ENCODE results near the gene GRB2.

The GRB2 gene

DNA sequence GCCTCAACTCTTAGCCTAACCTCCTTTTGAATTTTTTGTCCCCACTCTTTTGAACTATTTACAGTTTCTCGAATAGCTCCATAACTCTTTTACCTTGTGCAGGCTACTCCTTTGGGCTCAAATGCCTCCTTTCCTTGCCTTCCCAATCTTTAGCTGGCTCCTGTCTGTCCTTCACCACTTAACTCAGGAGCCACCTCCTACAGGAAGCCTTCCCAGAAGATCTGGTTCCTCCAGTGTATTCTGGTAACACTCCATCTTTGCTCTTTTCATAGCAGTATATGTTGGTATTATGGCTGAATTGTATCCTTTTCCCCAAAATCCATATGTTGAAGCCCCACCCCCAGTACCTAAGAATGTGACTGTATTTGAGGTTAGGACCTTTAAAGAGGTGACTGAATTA is 9.0 kb upstream of the GRB2 start:
- Histone ChIP-seq H3K27ac (ENCODE audit: low read depth, low read length) (no peak overlapping the region), H3K27me3 (ENCODE audit: control insufficient read depth in 5 of 5, insufficient read depth in 4 of 5, low read length in 5 of 5) (peaks cover 0 to 2% (median 0%) of the 10 kb centered on the region in 5 donors), H3K36me3 (ENCODE audit: control insufficient read depth in 5 of 5, insufficient read depth in 5 of 5, low read length in 5 of 5) (no peaks in the 10 kb centered on the region), H3K9me3 (ENCODE audit: control insufficient read depth in 5 of 5, low read length in 5 of 5) (no peaks in the 10 kb centered on the region), H3K4me3 (ENCODE audit: low read depth in 1 of 5, low read length in 5 of 5) (no peak overlapping the region), H3K4me1 (ENCODE audit: control insufficient read depth in 5 of 5, insufficient read depth in 5 of 5, low read length in 5 of 5) (peaks cover 0 to 9% (median 3%) of the 10 kb centered on the region in 5 donors), H3K9ac (ENCODE audit: low read length in 5 of 5) (no peak overlapping the region)

DNA sequence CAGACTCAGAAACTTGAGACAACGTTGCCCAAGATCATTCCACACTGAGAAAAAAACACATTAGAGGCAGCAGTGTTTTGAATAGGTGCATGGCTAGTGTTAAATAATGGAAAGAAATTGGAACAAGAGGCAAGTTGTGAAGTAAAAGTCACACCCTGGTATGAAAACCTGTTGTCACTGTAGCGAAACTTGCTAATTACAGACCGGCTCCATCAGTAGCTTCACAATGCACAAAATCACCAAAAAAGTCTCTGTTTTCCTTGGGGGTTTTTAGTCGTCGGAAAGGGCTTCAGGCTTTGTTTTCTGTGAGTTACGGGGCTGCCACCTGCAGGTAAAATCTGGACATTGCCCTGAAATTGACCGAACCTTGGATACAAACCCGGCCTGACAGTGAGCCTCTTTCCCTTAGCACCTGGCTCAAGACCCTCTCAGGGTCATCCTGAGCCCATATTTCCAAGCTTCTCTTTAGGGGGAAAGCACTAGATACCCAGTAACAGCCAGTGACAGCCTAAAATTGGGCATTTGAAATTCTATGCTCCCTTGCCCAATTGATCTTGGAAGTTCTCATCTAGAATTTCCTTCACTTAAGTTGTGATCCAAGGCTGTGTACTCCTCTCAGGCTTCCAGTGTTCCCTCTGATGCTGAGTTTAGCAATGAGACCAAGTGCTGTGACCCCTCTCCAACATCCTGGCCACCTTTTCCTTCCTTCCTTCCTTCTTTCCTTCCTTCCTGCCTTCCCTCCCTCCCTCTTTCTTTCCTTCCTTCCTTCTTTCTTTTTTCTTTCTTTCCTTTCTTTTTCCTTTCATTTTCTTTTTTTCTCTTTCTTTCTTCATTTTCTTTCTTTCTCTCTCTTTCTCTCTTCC is 7.2 kb upstream of the GRB2 start:
- Histone ChIP-seq H3K4me3 (ENCODE audit: low read depth in 1 of 5, low read length in 5 of 5) (peak overlapping the region in 3 of 5 donors; percentile 17 to 50 (median 18)), H3K4me1 (ENCODE audit: control insufficient read depth in 5 of 5, insufficient read depth in 5 of 5, low read length in 5 of 5) (peaks cover 0 to 9% (median 3%) of the 10 kb centered on the region in 5 donors), H3K9me3 (ENCODE audit: control insufficient read depth in 5 of 5, low read length in 5 of 5) (no peaks in the 10 kb centered on the region), H3K9ac (ENCODE audit: low read length in 5 of 5) (no peak overlapping the region), H3K27me3 (ENCODE audit: control insufficient read depth in 5 of 5, insufficient read depth in 4 of 5, low read length in 5 of 5) (peaks cover 0 to 2% (median 0%) of the 10 kb centered on the region in 5 donors), H3K27ac (ENCODE audit: low read depth, low read length) (no peak overlapping the region), H3K36me3 (ENCODE audit: control insufficient read depth in 5 of 5, insufficient read depth in 5 of 5, low read length in 5 of 5) (no peaks in the 10 kb centered on the region)

DNA sequence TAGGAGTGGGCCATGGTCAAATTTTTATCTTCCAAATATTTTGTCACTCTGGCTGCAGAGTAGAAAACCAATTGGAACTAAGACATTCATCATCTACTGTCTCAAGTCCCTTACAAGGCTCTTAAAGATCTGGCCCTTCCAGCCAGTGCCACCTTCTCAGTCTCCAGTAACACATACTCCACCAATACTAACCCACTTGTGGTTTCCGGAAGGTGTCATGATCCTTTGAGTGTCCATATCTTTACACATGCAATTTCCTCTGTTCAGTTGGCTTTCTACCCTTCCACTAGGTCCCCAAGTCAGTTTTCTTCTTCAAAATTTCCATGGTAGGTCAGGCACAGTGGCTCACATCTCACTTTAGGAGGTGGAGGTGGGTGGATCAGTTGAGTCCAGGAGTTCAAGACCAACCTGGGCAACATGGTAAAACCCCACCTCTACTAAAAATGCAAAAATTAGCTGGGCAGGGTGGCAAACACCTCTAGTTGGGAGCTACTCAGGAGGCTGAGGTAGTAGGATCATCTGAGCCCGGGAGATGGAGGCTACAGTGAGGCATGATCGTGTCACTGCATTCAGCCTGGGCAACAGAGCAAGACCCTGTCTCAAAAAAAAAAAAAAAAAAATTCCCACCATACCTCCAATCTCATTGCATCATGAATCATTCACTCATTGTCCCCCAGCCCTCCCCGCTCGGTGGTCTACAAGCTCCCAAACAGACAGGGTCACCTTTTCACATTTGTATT is 6.0 kb upstream of the GRB2 start:
- Histone ChIP-seq H3K27ac (ENCODE audit: low read depth, low read length) (no peak overlapping the region), H3K9me3 (ENCODE audit: control insufficient read depth in 5 of 5, low read length in 5 of 5) (no peaks in the 10 kb centered on the region), H3K4me3 (ENCODE audit: low read depth in 1 of 5, low read length in 5 of 5) (no peak overlapping the region), H3K4me1 (ENCODE audit: control insufficient read depth in 5 of 5, insufficient read depth in 5 of 5, low read length in 5 of 5) (peaks cover under 1 to 12% (median 6%) of the 10 kb centered on the region in 5 donors), H3K9ac (ENCODE audit: low read length in 5 of 5) (no peak overlapping the region), H3K27me3 (ENCODE audit: control insufficient read depth in 5 of 5, insufficient read depth in 4 of 5, low read length in 5 of 5) (peaks cover 0 to 2% (median 0%) of the 10 kb centered on the region in 5 donors), H3K36me3 (ENCODE audit: control insufficient read depth in 5 of 5, insufficient read depth in 5 of 5, low read length in 5 of 5) (no peaks in the 10 kb centered on the region)

DNA sequence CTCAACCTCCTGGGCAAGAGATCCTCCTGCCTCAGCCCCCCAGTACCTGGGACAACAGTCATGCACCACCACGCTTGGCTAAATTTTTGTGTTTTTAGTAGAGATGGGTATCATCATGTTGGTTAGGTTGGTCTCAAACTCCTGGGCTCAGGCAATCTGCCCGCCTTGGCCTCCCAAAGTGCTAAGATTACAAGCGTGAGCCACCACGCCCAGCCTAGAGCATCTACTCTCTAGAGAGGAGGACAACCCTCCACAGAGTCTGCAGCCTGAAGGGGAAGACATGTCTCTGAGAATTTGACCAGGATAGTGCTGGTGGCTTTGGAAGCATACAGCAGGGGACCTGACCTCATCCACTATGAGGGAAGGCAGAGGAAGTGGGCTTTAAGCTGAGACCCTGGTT is 4.7 kb upstream of the GRB2 start:
- Histone ChIP-seq H3K9ac (ENCODE audit: low read length in 5 of 5) (no peak overlapping the region), H3K27ac (ENCODE audit: low read depth, low read length) (no peak overlapping the region), H3K9me3 (ENCODE audit: control insufficient read depth in 5 of 5, low read length in 5 of 5) (no peaks in the 10 kb centered on the region), H3K36me3 (ENCODE audit: control insufficient read depth in 5 of 5, insufficient read depth in 5 of 5, low read length in 5 of 5) (no peaks in the 10 kb centered on the region), H3K4me1 (ENCODE audit: control insufficient read depth in 5 of 5, insufficient read depth in 5 of 5, low read length in 5 of 5) (peaks cover 4 to 19% (median 11%) of the 10 kb centered on the region in 5 donors), H3K27me3 (ENCODE audit: control insufficient read depth in 5 of 5, insufficient read depth in 4 of 5, low read length in 5 of 5) (no peaks in the 10 kb centered on the region), H3K4me3 (ENCODE audit: low read depth in 1 of 5, low read length in 5 of 5) (no peak overlapping the region)

DNA sequence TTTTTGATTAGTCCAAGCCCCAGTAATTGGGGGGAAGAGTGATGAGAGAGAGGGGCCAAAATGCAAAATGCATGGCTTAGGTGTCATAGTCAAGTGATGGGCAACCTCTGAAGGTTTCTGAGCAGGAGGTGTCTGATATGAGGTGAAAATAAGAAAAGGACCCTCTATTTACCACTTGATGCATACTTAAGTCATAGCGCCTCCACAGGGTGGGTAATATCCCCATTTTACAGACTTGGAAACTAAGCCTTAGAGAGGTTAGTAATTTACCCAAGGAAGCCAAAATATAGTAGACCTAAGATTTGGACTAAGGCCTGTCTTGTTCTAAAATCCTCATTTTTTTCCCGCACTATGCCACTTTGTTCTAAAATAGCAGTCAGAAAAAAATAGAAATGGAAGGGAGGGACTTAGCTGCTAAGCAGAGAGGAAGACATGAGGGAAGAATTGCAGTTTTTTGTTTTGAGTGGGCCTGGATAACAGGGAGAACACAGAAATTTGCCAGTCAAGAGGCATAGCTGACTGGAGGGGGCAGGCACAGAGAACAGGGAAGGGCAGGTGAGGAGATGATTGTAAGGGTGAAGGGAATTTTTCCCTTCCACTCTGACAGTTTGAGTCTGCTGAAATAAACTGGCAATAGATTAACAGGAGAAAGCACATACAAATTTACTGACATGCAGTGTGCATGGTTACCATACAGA is 2.3 kb upstream of the GRB2 start:
- Histone ChIP-seq H3K36me3 (ENCODE audit: control insufficient read depth in 5 of 5, insufficient read depth in 5 of 5, low read length in 5 of 5) (no peaks in the 10 kb centered on the region), H3K4me3 (ENCODE audit: low read depth in 1 of 5, low read length in 5 of 5) (no peak overlapping the region), H3K27ac (ENCODE audit: low read depth, low read length) (no peak overlapping the region), H3K4me1 (ENCODE audit: control insufficient read depth in 5 of 5, insufficient read depth in 5 of 5, low read length in 5 of 5) (peaks cover 4 to 36% (median 21%) of the 10 kb centered on the region in 5 donors), H3K9ac (ENCODE audit: low read length in 5 of 5) (no peak overlapping the region), H3K9me3 (ENCODE audit: control insufficient read depth in 5 of 5, low read length in 5 of 5) (no peaks in the 10 kb centered on the region), H3K27me3 (ENCODE audit: control insufficient read depth in 5 of 5, insufficient read depth in 4 of 5, low read length in 5 of 5) (no peaks in the 10 kb centered on the region)

DNA sequence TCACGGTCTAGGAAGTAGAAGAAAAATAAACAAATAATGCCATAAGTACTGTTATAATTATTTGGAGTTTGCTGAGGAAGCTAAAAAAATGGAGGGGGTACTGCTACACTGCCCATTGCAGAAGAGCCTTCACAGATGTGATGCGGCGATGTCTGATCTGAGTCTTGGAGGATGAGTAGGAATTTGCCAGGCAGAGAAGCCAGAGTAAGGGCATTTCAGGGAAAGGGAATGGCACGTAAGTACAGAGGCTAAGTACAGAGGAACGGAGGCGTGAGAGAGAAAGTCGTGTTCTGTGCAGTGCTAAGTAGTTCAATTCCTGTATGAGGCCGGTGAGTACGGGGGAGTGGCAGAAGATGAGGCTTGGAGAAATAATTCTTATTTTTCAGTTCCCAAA is 741 bp upstream of the GRB2 start:
- no peaks in the 10 kb centered on the region for H3K9me3 ChIP-seq (ENCODE audit: control insufficient read depth in 5 of 5, low read length in 5 of 5)
- H3K36me3 ChIP-seq (ENCODE audit: control insufficient read depth in 5 of 5, insufficient read depth in 5 of 5, low read length in 5 of 5): no peaks in the 10 kb centered on the region
- no peaks in the 10 kb centered on the region for H3K27me3 ChIP-seq (ENCODE audit: control insufficient read depth in 5 of 5, insufficient read depth in 4 of 5, low read length in 5 of 5)
- peak overlapping the region in 4 of 5 donors; percentile 30 to 75 (median 59) for H3K9ac ChIP-seq (ENCODE audit: low read length in 5 of 5)
- H3K27ac ChIP-seq (ENCODE audit: low read depth, low read length): peak overlapping the region; percentile 92
- peaks cover 4 to 37% (median 31%) of the 10 kb centered on the region in 5 donors for H3K4me1 ChIP-seq (ENCODE audit: control insufficient read depth in 5 of 5, insufficient read depth in 5 of 5, low read length in 5 of 5)
- H3K4me3 ChIP-seq (ENCODE audit: low read depth in 1 of 5, low read length in 5 of 5): peak overlapping the region; percentile 58 to 95 (median 76)

DNA sequence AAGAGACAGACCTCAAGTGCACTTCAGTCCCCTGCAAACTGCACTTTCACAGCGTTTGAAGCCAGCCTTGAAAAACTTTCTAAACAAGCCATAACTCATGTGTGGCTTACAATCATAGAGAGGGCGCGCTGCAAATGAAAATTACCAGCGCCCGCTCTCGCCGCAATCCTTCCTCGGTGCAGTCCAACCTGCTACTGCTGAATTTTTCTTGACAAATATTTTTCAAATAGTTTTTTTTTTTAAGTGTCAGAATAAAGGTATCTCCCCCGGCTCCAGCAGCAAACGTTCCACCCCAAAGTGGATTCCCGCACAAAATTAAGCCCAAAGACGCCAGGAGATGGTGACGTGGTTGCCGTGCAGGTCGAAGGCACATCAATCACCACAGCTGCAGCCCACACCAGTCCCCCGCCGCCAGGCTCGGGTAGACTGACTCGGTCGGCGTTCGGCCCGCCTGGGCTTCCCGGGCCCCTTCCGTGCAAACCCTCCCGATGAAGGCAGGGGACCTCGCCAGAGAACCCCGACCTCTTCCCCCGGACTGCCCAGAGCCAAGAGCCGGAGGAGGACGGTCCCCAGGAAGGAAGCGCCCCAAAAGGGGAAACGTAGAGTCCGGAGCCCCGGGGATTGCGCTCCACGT is 630 bp downstream of the GRB2 start:
- H3K27ac ChIP-seq (ENCODE audit: low read depth, low read length): peak overlapping the region; percentile 92
- peak overlapping the region; percentile 82 to 95 (median 95) for H3K4me3 ChIP-seq (ENCODE audit: low read depth in 1 of 5, low read length in 5 of 5)
- peak overlapping the region; percentile 84 to 97 (median 95) for H3K9ac ChIP-seq (ENCODE audit: low read length in 5 of 5)
- H3K27me3 ChIP-seq (ENCODE audit: control insufficient read depth in 5 of 5, insufficient read depth in 4 of 5, low read length in 5 of 5): no peaks in the 10 kb centered on the region
- H3K4me1 ChIP-seq (ENCODE audit: control insufficient read depth in 5 of 5, insufficient read depth in 5 of 5, low read length in 5 of 5): peaks cover 4 to 45% (median 31%) of the 10 kb centered on the region in 5 donors
- H3K9me3 ChIP-seq (ENCODE audit: control insufficient read depth in 5 of 5, low read length in 5 of 5): no peaks in the 10 kb centered on the region
- no peaks in the 10 kb centered on the region for H3K36me3 ChIP-seq (ENCODE audit: control insufficient read depth in 5 of 5, insufficient read depth in 5 of 5, low read length in 5 of 5)

DNA sequence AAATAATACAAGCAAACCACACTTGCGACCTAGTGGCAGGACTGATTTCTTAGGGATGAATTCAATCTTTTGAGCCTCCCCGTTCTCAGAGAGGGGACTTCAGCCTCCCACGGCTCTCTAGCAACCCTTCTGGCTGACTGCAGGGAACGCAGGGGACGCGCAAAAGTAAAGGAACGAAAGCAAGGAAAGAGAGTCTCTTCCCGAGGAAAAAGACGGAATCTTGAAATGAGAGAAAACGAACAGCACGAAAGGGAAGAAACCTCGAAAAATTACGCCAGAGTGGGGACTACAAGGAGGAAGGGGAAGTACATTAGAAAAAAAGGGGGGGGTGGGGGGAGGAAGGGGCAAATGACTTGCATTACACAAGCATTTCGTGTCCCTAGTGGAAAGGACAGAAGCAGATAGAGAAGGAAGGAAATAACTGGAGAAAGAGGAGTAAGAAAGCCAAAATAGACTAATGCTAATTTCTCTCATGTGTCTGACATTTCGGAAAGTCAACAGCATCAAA is 1.2 kb downstream of the GRB2 start:
- H3K36me3 ChIP-seq (ENCODE audit: control insufficient read depth in 5 of 5, insufficient read depth in 5 of 5, low read length in 5 of 5): no peaks in the 10 kb centered on the region
- H3K27ac ChIP-seq (ENCODE audit: low read depth, low read length): peak overlapping the region; percentile 92
- no peaks in the 10 kb centered on the region for H3K9me3 ChIP-seq (ENCODE audit: control insufficient read depth in 5 of 5, low read length in 5 of 5)
- H3K4me1 ChIP-seq (ENCODE audit: control insufficient read depth in 5 of 5, insufficient read depth in 5 of 5, low read length in 5 of 5): peaks cover 4 to 45% (median 31%) of the 10 kb centered on the region in 5 donors
- peak overlapping the region; percentile 84 to 97 (median 95) for H3K9ac ChIP-seq (ENCODE audit: low read length in 5 of 5)
- H3K4me3 ChIP-seq (ENCODE audit: low read depth in 1 of 5, low read length in 5 of 5): peak overlapping the region; percentile 82 to 95 (median 95)
- no peaks in the 10 kb centered on the region for H3K27me3 ChIP-seq (ENCODE audit: control insufficient read depth in 5 of 5, insufficient read depth in 4 of 5, low read length in 5 of 5)

DNA sequence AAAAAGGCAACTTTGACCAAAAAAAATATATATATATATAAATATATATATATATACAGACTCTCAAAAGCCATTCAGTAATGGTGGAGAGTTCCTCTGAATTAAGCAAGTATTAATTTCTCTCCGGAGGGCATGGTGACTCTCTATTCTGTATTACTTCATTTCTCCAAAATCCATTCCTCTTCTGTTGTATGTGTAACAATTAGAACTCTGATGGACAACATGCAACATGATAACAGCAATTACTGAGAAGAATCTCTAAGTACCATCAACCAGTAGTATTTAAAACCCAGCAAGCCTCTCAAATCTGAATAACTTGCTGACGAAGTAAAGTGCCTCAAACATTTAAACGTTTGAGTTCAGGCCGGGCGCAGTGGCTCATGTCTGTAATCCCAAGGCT is 2.3 kb downstream of the GRB2 start:
- peak overlapping the region; percentile 92 for H3K27ac ChIP-seq (ENCODE audit: low read depth, low read length)

More for the DNA sequence above, 2.3 kb downstream of the GRB2 start:
- no peaks in the 10 kb centered on the region for H3K36me3 ChIP-seq (ENCODE audit: control insufficient read depth in 5 of 5, insufficient read depth in 5 of 5, low read length in 5 of 5)
- H3K27me3 ChIP-seq (ENCODE audit: control insufficient read depth in 5 of 5, insufficient read depth in 4 of 5, low read length in 5 of 5): no peaks in the 10 kb centered on the region
- no peaks in the 10 kb centered on the region for H3K9me3 ChIP-seq (ENCODE audit: control insufficient read depth in 5 of 5, low read length in 5 of 5)
- no peak overlapping the region for H3K9ac ChIP-seq (ENCODE audit: low read length in 5 of 5)
- peaks cover 4 to 45% (median 31%) of the 10 kb centered on the region in 5 donors for H3K4me1 ChIP-seq (ENCODE audit: control insufficient read depth in 5 of 5, insufficient read depth in 5 of 5, low read length in 5 of 5)
- no peak overlapping the region for H3K4me3 ChIP-seq (ENCODE audit: low read depth in 1 of 5, low read length in 5 of 5)
